OCI-LY3 (cell line): ENCODE results near the gene CDH23.

Experiments used
- EZH2phosphoT487 ChIP-seq: fragments of 200-600 bp; shearing (Covaris generic); IDR thresholded peaks from 2 replicates; pipeline ENCODE4 v1.6.1; 2018; ENCODE audit warnings: antibody characterized with exemption, mixed run types, low read depth
- TF ChIP-seq, protein P1 (sequence below): fragments of 200-600, 300-600 bp; sonication (generic); IDR thresholded peaks from 2 replicates; pipeline ENCODE4 v1.5.1; 2014; ENCODE audit warnings: antibody characterized with exemption, low read length, low read depth

DNA sequence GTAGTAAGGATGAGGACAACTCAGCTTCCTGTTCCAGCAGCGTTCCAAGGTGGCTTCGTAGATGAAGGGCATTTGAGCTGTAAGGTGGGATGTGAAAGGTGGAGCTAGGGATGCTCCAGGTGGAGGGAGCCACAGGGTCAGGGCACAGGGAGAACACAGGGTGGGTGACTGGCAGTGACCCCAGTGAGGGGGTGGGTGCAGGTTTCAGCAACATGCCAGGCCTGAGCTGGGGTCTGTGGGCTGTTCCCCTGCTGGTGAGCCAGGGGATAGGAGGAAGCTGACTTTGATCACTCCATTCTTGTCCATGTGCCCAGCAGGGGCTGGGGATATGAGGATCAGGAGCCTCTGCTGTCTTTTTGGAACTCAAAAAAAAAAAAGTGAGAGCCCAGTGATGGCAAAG is 33.2 kb downstream of the CDH23 start:
- TF ChIP-seq, protein P1, sequence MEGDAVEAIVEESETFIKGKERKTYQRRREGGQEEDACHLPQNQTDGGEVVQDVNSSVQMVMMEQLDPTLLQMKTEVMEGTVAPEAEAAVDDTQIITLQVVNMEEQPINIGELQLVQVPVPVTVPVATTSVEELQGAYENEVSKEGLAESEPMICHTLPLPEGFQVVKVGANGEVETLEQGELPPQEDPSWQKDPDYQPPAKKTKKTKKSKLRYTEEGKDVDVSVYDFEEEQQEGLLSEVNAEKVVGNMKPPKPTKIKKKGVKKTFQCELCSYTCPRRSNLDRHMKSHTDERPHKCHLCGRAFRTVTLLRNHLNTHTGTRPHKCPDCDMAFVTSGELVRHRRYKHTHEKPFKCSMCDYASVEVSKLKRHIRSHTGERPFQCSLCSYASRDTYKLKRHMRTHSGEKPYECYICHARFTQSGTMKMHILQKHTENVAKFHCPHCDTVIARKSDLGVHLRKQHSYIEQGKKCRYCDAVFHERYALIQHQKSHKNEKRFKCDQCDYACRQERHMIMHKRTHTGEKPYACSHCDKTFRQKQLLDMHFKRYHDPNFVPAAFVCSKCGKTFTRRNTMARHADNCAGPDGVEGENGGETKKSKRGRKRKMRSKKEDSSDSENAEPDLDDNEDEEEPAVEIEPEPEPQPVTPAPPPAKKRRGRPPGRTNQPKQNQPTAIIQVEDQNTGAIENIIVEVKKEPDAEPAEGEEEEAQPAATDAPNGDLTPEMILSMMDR = no peak
- no peak for TF ChIP-seq EZH2phosphoT487
